ENCODE results near the gene IBA57.

The IBA57 gene

GRCh38 chr1:228165372-228166169, at the start of gene IBA57:
Gene IBA57 (plus strand): TSS chr1:228165804. CDS start chr1:228165817, 13 bp downstream.
- peak; percentile 99 for DNase-seq (ENCODE audit: low read depth)

- no peak for DNase-seq (ENCODE audit: low read depth)
Observed at GRCh38 chr1:228117335-228117734, 48.3 kb upstream of the IBA57 start.

DNA sequence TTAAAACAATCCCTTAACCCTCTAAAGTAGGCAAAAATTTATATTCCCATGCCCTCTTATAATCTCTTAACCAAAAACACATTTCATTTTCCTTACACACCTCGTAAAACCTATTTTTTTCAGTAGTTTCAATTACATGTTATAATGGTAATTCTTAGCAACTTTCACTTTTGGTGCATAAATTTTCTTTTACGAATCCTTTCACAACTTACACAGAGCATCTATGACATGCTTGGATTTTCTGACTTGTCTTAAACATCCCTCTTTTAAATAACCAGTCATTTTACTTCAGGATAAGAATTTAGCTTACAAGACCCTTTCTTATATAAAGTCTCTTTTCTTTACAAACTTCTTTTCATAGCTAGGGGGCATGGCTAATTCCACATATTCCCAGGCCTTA, 47.6 kb upstream of the IBA57 start:
- DNase-seq (ENCODE audit: low read depth), result no peak

DNA sequence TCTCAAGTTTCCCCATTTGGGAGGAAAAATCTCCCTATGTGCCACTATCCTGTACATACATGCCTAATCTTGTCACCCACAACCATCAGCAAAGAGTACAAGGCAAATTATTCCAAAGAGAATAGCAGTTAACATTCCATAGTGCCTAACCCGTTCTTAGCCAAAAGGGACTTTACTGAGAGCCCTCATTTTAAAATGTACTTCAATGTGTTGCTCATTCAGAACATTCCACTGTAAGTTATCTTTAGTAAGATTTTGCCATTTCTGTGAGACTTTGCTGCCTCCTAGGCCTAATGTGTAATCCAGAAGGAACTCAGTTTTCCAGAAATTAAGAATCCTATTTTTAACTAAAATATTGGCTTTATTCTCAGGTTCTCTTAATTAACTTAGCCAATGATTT, 45.3 kb upstream of the IBA57 start:
- DNase-seq (ENCODE audit: low read depth), result no peak

- DNase-seq (ENCODE audit: low read depth), result no peak
Observed at GRCh38 chr1:228120857-228121489, 44.6 kb upstream of the IBA57 start.

DNA sequence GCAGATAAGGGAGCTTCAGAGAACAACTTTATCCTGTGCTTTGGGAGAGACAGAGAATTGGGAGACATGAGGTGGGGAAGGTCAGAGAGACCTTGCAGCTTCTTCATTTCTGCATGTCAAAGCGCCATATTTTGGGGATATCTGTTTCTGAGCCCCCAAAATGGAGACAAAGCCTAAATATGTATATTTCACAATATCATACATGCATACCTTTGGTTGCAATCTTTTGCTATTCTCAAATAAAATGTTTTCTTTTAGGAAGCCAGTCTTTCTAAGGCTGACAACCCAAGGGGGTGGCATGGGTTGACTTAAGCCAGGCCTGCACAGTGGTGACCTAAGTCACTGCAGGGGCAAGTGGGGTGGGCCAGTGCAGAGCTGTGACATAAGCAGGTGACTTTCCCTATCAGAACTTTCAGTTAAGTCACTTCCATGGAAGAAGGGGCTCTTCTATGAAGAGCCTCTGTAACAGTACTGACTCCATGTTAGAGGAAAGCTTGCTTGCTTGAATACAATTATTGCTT, 42.6 kb upstream of the IBA57 start:
- DNase-seq (ENCODE audit: low read depth), result no peak

DNA sequence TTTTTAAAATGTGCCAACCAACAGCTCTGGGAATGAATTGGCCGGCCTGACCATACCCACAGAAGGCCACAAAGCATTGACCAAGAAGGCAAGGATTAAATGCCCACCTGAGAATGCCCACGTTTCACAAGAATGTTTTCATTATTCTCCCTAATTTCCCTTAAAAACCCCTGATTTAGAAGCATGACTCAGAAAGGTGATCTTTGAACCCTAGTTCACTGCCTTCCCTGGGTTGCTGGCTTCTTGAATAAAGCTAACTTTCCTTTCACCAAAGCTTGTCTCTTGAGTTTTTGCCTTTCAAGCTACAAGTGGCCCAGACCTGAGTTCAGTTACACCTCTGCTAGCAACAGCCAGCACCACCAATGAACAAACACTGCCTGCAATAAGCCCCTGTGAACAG, 42.1 kb upstream of the IBA57 start:
- DNase-seq (ENCODE audit: low read depth), result no peak

GRCh38 chr1:228125185-228125584, 40.4 kb upstream of the IBA57 start:
- no peak for DNase-seq (ENCODE audit: low read depth)

- DNase-seq (ENCODE audit: low read depth), result no peak
Observed at GRCh38 chr1:228131766-228132165, 33.8 kb upstream of the IBA57 start.

- no peak for DNase-seq (ENCODE audit: low read depth)
Observed at GRCh38 chr1:228134591-228134990, 31.0 kb upstream of the IBA57 start.

- no peak for DNase-seq (ENCODE audit: low read depth)
Observed at GRCh38 chr1:228136901-228137300, 28.7 kb upstream of the IBA57 start.

DNA sequence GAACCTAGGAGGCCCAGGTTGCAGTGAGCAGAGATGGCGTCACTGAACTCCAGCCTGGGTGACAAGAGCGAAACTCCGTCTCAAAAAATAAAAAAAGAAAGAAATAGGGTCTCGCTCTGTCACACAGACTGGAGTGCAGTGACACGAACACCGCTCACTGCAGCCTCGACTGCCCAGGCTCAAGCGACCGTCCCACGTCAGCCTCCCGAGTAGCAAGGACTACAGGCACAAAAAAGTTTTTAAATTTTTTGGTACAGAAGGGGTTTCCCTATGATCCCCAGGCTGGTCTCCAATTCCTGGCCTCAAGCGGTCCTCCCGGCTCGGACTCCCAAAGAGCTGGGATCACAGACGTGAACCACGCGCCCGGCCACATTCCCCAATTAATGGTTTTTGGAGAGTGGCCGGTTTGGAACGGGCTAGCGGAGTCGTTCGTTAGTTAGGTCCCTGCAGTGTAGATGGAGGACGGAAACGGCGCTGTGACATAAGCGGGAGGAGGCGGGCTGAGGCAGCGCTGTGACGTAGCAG, 26.1 kb upstream of the IBA57 start:
- DNase-seq (ENCODE audit: low read depth), result no peak

GRCh38 chr1:228139931-228140723, 25.5 kb upstream of the IBA57 start, which contains the start of gene GUK1:
Gene GUK1 (plus strand): TSS chr1:228140279. CDS start chr1:228140303, 24 bp downstream.
- peak; percentile 99 for DNase-seq (ENCODE audit: low read depth)

GRCh38 chr1:228140724-228141225, 24.8 kb upstream of the IBA57 start:
- DNase-seq (ENCODE audit: low read depth), result no peak

DNA sequence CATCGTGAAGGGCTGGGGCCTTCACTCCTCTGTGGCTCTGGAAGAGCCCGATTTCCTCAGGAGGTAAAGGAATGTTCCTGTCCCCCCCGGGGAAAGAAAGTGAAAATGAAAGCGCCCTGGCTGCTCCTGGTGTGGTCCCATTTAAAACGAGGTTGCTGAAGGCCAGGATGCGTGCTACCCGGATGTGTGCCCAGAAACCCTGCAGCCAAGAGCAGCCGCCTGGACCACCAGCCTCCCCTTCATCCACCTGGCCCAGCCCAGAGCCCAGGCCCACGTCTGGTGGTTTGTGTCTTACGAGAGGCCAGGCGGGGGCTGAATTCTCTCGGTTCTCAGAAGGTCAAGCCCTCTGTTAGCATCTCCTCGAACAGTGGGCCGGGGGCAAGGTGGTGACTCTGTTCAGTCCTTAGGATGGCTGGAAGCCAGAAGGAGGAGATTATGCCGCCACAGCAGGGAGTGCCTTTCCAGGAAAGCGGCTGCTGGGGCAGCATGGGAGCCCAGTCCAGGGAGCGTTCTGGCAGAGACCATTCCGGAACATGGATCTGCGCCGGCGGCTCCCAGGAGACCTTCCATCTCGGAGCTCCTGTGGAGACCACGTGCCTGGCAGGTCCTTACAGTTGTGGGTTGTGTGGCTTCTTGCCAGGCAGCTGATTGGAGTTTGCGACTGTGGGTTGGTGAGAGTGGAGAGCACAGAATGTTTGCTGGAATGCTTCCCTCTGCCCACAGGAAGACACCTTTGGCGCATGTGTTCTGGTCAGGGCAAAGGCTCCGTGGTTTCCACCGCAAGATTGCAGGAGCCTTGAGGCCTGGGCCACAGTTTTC, 24.2 kb upstream of the IBA57 start:
- no peak for DNase-seq (ENCODE audit: low read depth)

DNA sequence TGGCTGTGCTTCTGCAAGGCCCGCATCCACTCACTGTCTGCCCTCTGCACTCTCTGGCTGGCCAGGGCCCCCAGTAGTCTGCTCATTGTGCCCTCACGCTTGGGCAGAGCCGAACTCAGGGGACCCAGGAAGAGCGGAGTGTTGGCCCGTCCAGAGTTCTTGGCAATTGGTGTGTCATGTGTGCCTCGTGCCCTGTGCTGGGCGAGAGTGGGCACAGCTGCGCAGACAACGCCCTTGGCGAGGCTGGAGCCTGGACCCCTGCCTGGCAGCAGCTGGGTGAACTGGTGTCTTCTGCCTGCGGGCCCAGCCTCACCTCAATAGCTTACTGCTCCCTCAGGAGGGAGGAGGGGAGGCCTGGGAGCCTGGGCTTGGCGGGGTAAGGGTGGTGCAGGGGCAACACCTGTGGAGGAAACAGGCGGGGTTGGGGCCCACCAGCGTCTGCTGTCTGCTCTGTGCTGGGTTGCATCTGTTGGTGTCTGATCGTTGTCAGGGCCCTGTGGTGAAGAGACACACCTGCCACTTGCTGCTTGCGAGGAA, 23.4 kb upstream of the IBA57 start:
- DNase-seq (ENCODE audit: low read depth), result no peak

GRCh38 chr1:228142701-228143136, 22.9 kb upstream of the IBA57 start:
- no peak for DNase-seq (ENCODE audit: low read depth)

GRCh38 chr1:228143480-228144192, 22.0 kb upstream of the IBA57 start:
- DNase-seq (ENCODE audit: low read depth), result no peak

DNA sequence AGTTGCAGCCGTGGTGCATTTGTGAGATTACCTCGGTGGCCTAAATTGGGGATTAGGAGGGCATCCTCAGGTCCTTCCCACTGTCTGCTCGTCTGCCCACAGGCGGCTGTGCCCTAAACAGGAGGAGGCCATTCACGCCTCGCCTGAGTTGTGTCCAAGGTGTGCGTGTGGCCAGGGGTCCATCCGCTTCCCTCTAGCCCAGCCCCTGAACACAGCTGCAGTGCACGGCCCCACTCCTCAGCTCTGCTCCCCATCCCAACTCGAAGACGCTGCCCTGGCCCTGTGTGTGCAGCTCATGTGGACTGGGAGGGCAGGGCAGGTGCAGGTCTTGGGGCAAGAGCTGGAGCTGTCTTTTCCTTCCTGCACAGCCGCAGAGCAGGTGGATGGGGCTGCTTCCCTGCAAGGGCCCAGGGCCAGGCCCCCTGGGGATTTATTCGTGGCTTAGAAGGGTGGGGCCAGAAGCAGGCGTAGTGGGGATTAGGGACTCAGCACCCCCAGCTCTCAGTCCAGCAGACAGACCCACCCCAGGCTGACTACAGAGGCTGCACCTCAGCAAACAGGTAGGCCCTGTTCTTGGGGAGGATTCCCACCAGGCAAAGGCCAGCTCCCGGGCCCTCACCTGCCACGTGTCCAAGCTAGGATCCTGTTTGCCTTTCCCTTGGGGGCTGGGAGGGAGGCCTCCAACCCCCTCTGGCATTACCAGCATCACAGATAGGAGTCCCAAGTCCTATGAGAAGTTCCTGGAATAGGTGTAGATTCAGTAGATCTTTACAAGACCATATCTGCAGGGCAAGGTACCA, 21.2 kb upstream of the IBA57 start:
- DNase-seq (ENCODE audit: low read depth), result no peak
